CD4-positive, alpha-beta T cell treated with Interleukin-6 at 100 ng/mL for 8 hours (primary cell): ENCODE data around the gene S100A1.

Experiments used
- DNase-seq: peaks from one replicate; pipeline ENCODE4 v3.0.0-alpha.2; 2020; ENCODE audit warnings: mixed read lengths, low spot score

S100A1 gene

DNA sequence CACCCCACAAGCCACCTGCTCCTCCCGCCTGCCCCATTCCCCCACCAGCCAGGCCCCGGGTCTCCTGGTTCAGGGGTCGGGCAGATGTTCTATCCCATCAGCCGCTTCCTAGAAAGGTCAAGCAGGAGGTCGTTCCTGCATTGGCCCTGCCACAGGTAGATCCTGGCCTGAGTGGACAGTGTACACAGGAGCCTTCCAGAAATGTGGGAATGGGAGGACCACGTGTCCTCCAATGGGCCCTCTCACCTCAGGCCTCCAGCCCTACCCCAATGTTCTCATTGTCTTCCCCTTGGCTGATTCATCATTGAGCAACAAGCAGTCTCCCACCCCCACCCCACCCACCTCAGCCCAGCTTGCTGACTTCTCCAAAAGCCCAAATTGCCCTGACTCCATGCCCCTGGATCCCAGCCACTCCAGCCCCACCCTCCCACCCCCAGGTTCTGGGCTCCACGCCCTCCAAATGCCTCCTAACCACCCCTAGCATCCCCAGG lies 17.4 kb upstream of the S100A1 start:
- DNase-seq: no peak

DNA sequence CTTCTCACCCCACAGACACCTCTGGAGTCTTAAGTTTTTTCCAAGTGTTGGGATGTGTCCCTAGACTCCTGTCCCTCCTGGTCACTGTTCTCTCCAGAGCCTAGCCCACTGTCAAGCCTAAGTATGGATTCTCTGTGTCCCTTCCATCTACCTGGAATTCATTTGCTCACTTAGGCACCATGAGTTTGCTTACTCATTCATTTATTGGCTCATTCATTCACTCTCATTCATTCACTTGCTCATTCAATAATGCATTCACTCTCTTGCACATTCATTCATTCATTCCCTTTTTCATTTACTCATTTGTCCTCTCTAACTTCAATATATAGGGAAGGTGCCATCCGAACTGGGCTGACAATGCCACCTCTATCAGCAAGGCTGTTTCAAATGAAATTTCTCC lies 16.9 kb upstream of the S100A1 start:
- DNase-seq: no peak

DNA sequence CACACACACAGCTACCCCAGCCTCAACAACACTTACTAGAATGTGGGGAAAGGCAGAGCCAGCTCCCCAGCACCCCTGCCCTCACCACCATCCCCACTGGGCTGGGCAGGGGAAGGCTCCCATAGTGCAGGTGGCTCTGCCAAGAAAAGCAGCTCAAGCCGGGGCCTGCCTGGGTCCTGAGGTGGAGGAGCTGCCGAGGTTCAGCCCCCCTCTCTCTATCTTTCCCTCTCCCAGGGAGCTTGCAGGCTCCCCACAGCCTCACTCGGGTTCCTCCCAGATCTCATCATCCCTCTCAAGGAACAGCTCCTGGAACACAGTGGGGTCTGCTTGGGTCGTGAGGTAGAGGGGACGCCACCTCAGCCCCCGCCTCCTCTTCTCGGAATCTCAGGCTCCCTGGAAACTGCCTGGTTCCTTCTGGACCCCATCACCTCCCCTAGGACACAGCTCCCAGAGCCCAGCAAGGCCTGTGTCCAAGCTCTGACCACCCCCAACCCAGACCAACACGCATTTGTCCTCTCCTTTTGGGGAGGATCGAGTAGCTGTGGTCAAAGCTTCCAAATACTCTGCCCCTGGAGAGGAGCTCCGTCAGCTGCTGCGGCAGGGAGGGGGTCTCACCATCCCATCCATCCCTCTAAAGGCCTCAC lies 16.0 kb upstream of the S100A1 start:
- DNase-seq: no peak

DNA sequence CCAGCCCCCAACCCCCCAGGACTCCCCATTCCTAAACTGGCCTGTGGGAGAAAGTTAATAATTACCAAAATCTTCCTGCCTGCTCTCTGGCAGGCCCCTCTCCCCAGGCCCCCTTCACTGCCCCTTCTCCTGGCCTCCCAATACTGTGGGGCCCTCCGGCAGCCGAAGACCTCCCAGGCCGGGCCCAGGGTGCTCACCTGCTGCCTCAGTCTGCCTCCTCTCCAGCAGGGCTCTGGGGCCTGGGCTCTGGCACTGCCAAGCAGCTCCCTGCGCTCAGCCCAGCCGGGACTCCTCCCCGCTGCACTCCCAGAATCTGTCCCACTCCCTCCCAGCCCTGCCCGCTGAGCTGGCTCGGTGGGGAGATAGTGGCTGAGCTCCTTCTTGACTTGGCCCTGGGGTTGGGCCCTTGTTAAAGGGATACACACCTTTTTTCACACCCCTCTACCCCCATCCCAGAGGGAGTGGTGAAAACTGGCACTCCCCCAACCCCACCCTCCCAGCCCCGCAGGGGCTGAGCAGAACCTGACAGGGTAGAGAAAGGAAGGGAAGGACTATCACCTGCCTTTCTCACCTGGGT lies 15.4 kb upstream of the S100A1 start, which contains the start of gene S100A16:
S100A16 (minus strand) TSS at position 383 of the 577 bp plus-strand sequence. CDS start 4,986 bp downstream, outside the sequence.
- DNase-seq: no peak

DNA sequence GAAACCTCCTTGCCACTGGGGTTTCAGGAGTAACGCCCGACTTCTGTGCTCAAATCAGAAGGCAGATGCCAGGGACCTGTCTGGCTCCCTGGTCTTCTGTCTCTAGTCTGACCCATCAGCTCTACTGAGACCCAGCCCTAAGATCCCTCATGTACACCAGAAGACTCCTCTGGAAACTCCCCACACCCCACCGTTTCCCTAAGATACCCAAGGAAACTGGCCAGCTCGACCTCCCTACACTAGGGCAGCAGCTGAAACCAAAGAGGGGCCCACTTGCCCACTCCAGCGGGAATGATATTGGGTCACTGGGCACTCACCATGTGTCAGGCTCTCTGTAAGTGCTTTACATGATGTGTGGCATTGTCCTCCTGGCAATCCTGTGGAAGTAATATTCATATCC lies 14.8 kb upstream of the S100A1 start:
- no peak for DNase-seq

DNA sequence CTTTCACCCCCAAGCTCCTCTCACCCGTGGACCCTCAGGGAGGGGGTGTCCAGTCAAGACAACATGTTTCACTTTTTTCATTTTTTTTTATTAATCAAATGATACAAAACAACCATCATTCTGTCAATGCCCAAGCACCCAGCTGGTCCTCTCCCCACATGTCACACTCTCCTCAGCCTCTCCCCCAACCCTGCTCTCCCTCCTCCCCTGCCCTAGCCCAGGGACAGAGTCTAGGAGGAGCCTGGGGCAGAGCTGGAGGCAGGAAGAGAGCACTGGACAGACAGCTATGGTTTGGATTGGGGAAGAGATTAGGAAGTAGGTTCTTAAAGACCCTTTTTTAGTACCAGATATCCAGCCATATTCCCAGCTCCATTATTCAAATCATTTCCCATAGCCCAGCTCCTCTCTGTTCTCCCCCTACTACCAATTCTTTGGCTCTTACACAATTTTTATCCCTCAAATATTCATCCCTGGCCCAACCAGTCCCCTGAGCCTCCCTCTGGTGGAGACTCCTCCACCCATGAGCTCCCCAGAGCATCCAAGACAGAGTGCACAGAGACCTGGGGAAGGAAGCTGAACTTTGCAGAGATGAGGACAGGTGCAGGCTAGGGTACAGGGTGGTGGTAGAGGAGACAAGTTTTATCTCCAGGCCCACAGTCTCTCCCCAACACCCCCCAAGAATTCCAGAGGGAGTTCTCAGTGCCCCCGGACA lies 13.9 kb upstream of the S100A1 start:
- DNase-seq: no peak

DNA sequence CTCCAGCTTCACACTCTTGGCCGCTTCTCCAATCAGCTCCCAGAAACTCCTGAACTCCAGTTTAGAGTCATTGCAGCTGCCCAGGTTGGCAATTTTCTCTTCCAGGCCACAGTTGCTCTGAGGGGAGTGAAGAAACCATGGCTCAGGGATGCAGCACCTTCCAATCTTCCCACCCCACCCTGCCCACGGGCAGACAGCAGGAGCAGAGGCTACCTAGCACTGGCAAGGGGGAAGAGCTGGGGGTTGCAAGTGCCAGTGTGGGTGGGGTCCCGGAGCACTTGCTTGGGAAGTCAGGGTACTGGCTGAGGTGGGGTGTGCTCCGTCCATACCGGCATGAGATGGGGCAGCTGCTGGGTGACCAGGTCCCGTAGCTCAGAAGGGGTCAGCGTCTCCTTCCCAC lies 13.3 kb upstream of the S100A1 start:
- no peak for DNase-seq

DNA sequence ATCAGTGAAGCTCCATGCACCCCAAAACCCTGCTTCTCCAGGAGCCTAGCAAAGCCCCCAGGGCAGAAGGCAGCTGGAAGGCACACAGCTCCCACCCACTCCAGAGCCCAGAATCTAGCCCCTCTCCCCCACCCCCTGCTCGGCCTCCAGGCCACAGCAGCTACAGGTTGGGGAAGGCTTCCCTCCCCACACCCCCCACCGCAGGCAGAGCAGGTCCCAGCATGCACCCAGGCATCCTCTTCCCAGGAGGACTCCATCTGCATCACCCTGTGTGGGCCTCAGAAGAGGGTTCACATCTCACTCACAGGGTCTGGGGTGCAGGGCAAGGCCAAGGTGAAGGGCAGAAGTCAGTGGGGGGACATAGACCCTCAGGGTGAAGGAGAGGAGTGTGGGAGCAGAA lies 12.8 kb upstream of the S100A1 start:
- no peak for DNase-seq

DNA sequence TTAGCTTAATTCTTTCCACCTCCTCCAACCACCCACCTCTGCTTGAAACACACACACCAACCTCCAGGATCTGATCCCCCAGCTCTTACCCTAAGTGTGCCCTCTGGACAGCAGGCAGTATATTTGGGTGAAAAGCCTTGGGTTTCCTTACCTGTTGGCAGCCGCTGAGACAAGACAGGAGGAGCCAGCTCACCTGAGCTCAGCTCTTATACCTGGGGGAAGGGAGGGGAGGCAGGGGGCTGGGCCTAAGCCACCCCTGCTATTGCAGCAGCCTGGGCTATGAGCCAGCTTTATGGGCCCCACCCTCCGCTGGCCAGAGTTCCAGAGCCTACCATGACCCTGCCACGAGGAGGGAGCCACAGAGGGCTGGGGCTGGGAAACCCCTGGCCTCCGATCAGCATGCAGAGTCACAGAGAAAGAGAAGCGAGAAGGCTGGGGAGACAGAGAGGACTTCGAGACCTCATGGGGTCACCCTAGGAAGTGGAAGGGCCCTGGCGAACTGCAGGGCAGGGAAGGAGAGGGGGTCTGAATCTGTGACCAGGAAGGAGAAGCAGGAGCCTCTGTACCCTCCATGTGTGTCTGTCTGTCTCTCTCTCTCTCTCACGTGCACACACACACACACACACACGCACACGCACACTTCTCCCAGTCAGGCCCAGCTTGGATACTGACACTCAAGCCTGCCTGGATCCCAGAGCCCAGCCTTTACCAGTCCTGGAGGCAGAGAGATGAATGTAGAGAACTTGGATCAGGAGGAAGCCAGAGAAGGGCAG lies 11.9 kb upstream of the S100A1 start, which contains the start of gene S100A14:
S100A14 (minus strand) TSS at position 182 of the 773 bp plus-strand sequence. CDS start 467 bp downstream, outside the sequence.
- DNase-seq: no peak

DNA sequence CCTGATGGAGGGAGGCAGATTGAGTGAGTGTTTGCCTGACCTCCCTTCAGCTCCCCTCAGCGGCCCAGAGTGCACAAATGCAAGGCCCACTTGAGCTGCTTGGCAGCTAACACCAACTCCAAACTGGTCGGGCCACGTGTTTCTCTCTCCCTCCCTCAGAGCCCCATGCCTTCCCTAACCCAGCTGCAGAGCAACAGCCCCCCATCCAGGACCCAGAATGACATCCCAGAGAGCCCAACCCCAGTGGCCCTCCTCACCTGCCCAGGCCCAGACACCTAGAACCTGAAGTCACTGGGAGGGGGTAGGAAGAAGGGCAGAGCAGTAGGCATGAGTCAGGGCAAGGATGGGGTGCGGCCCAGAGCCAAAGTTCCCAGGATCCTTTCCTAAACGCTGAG lies 11.3 kb upstream of the S100A1 start:
- no peak for DNase-seq

DNA sequence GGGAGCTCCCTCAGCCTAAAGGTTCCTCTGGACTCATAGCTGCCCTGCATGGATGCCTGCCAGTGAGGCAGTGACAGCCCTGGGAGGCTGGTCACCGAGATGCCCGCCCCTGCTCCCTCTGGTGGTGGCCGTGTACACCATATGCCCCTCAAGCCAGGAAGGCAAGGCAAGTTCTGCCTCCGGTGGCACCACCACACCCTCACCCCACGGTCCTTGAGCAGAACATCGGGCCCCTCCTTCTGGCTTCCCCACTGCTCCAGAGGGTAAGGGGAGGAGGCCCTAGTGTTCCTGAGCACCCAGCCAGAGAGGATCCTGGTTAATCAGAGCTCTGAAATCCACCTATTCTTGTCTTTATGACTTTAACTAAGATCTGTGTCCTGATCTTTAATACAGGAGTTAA lies 10.6 kb upstream of the S100A1 start:
- peak; percentile 75 for DNase-seq

DNA sequence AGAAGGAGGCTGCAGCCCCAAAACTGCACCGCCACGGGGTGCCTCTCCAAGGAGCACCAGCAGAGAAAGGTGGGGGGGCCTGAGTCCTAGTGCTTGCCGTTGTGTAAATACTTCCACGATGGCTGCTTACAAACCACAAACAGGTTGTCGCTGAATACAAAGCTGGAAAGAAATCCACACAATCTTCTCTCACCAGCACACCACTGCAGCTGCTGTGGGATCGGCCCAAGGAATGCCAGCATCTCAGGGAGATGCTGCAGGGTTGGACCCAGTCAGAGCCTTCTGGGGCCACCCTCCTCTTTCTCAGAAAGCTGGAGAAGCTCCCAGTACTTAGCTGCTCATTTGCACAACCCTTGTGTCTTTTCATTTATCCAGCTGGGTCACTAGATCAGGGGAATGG lies 9.1 kb upstream of the S100A1 start:
- DNase-seq: no peak

DNA sequence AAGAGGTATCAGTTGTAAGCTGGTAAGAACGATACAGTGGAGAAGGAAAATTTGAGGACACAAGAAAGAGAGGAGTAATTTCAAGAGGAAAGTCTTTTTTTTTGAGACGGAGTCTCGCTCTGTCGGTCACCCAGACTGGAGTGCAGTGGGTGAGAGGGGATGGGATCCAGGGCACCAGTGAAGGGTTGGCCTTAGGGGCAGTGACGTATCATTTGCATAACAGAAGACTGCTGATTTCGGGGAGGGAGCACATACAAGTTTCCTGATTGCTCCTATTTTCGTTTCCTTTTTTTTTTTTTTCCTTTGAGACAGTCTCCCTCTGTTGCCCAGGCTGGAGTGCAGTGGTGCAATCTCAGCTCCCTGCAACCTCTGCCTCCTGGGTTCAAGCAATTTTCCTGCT lies 5.1 kb upstream of the S100A1 start:
- DNase-seq: no peak

DNA sequence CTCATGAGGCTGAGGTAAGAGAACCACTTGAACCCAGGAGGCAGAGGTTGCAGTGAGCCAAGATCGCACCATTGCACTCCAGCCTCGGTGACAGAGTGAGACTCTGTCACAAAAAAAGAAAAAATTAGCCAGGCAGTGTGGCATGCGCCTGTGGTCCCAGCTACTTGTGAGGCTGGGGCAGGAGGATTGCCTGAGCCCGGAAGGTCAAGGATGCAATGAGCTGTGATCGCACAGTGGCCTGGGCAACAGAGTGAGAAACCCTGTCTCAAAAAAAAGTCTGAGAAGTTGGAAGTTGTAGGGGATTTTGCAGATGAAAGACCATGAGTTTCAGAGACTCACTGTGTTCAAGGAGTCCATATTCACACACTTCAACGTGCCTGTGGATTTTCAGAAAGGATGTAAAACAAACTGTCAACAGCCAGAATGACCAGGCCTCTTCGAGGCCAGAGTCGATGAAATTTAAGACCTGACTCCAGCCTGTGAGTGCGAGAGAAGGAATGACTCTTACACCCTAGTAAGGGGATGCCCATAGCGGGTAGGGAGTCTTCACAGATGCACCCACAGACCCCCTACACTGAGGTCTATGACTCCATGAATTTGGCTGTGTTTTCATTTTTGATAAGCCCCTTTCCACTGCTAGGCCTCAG lies 3.1 kb upstream of the S100A1 start:
- no peak for DNase-seq

DNA sequence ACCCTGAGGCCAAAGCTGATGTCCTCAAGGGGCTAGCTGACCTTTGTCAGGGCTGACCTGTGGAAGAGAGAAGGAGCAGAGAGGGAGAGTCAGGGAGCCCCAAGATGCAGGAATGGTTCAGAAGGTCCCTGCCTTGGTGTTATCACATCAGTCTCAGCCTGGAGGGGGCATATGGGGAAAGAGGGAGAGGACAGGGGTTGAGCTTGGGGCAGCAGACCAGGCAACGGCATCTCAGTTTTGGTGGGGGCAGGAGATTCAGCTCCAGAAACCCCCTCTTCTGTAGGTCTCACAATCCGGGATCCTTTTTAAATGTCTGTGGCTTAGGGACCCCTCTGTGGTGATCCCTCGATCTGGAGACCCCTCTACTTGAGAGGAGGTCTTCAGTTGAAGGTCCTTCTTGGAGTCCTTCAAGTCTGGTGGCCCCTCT lies 1.7 kb upstream of the S100A1 start:
- DNase-seq: no peak

DNA sequence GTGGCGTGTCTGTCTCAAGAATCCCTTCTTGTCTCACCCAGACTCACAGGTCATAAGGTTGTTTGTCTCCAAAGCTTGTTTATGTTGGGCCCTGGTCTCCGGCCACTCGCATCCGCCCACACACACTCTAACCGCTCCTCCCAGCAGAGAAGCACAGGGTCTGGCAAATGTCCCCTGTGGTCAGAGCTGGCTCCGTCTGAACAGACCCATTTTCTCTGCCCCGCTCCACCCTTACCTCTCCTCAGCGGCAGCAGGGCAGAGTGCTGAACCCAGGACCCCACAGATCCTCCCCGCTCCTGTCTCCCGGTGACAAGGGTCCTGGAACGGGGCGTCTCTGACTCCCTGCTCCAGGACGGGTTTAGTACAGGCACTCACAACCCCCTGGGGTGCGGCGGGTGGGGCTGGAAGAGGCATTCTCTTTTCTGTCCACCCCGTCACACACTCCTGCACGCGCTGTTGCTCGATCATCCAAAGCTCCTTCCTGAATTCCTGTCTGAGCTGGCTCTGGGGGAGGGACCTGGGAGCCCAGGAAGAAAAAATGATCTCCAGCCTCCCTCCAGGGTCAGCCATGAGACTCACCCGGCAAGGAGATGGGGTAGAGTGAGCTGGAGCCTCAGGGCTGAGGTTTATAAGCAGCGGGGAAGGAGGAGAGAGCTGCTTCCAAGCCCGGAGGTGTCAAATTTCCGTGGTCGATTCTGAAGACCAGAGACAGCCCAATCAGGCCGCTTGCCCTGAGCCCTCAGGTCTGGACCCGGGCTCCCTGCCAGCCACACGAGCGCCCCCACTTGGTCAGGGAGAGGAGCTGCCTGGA lies 1.1 kb upstream of the S100A1 start, which contains the start of gene S100A13:
S100A13 (minus strand) TSS at position 602 of the 811 bp plus-strand sequence. CDS start 1,033 bp downstream, outside the sequence.
- no peak for DNase-seq

DNA sequence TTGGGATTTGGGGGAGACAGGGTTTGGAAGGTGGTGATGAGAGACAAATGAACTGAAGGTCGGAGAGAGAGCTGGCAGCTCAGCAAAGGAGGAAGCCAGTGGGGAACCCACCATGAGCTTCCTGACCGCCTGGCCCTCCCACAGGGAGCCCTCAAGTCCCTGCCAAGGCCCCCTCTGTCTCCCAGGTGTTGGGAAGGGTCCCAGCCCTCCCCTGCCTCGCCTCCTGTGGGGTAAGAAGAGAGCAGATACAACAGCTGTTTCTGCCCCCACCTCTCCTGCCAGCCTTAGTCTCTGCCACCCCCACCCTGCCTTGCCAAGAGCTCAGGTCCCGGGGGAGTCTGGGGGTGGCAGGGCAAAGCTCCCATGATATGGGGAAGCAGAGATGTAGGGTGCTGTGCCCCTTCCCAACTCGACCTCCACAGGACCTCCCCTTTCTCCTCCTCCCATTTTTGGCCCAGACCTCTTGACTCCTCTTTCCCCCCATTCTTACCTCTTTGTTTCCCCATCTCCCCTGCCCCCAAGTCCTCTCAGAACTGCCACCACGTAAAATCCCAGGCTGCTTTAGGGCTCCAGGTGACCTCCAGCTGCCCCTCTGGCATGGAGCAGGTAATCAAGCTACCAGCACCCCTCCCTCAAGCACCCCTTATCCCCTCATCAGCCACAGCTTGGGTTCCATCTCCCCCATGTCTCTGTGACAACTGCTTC lies 556 bp downstream of the S100A1 start:
- DNase-seq: no peak

DNA sequence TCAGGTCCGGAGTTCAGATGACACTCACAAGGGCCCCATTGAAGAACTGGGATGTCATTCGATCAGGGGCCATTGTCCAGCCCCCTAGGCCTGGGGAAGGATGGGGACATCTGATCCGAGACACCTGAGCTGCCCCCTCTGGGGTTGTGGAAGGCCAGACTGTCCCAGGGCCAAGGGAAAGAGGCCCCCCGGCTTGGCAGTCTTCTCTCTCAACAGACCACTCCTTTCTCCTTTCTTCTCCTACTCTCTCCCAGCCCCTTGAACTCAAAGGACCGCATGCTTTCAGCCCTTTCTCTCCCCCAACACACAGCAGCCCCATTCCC lies 1.1 kb downstream of the S100A1 start:
- no peak for DNase-seq

DNA sequence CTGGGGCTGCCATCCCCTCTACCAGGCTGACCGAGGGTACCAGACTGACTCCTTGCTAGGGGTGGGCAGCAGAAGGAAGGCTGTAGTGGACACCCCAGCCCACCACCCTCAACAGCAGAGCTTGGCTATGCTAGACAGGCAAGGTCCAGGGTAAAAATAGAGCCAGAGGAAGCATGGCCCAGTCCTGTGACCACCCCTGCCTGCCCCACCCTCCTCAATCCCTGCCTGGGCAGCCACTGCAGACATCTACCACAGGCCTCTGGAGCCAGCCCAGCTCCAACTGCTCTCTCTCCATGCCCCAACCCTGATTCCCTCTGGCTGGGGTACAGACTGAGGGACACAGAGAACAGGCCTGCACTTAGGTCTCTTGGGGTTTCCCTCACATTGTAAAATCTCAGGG lies 1.7 kb downstream of the S100A1 start:
- DNase-seq: no peak

DNA sequence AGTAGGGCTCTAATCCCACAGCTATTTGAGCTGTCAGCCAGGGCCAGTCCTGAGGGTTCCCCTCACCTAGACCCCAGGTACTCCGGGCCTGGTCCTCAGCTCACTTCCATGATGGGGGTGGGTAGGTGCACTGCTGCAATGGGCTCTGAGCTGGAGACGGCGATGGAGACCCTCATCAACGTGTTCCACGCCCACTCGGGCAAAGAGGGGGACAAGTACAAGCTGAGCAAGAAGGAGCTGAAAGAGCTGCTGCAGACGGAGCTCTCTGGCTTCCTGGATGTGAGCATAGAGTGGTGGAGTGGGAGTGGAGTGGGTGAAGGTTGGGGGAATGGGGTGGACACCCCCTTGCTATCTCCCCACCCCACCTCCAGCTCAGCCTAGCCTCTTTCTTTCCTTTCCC lies 2.1 kb downstream of the S100A1 start:
- no peak for DNase-seq
